ENCODE data around the gene CRYBB1. TPM values are rescaled to one million over a fixed set of nuclear protein-coding genes. Genes with fewer than 3 reads are reported as not detected.

Gene CRYBB1
- 1 to 10 TPM in 2 of 4 donors, not detected in 2; 1.1 to 6.4 TPM for total RNA-seq

DNA sequence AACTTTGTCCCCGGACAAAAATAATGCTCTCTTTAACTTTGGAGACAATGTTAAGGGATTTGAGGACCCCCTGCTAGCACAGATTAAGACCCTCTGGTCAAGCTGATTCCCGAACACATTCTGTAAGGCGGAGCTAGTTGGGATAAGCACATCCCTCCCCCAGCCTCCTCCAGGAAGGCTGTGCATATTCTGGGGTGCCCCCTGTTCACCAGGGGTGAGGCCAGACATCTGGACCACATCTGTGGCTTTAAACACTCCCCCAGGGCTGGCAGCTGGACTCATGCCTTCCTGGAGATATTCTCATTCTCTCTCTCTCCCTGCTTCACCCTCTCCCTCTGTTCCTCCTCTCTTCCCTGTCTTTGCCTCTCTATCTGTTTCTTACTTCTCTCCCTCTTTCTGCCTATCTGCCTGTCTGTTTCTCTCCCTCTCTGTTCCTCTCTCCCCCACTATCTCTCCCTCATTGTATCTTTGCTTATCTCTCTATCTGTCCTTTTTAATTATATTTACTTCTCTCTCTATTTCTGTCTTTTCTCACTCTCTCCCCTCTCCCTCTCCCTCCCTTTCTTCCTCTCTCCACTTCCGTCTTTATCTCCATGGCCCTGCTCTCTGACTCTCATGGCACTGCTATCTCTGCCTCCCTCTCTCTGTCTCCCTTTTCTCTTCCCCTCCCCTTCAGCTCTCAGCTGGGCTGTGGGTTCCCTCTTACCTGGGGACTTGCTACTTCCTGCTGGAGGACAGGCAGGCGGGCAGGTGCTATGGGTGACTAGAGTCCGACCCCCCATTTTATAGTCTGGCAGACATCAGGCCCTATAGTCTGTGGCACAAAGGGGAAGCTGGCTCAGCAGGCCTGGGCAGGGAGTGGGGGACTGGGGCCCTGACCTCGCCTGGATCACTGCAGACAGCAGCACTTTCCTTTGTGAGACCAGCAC, at the start of gene CRYBB1:
Gene CRYBB1, minus strand, starts transcription at position 757 of the 929 bp plus-strand sequence. CDS start 1,708 bp downstream, outside the sequence.
- DNase-seq = peak; percentile 16
- H3K4me3 ChIP-seq = no peak within 1 kb of the TSS
- peaks cover 0 to 2% (median 0%) of the 10 kb centered on the region in 4 donors for H3K4me1 ChIP-seq
- TF ChIP-seq POLR2AphosphoS5 (IDR thresholded peaks at IDR 0.05) (no peak), POLR2A (IDR thresholded peaks at IDR 0.05) (no peak), EP300 (IDR thresholded peaks at IDR 0.05; ENCODE audit: low read depth) (no peak)
- TF ChIP-seq, protein P1, sequence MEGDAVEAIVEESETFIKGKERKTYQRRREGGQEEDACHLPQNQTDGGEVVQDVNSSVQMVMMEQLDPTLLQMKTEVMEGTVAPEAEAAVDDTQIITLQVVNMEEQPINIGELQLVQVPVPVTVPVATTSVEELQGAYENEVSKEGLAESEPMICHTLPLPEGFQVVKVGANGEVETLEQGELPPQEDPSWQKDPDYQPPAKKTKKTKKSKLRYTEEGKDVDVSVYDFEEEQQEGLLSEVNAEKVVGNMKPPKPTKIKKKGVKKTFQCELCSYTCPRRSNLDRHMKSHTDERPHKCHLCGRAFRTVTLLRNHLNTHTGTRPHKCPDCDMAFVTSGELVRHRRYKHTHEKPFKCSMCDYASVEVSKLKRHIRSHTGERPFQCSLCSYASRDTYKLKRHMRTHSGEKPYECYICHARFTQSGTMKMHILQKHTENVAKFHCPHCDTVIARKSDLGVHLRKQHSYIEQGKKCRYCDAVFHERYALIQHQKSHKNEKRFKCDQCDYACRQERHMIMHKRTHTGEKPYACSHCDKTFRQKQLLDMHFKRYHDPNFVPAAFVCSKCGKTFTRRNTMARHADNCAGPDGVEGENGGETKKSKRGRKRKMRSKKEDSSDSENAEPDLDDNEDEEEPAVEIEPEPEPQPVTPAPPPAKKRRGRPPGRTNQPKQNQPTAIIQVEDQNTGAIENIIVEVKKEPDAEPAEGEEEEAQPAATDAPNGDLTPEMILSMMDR (IDR thresholded peaks at IDR 0.05) = no peak
- no peaks in the 10 kb centered on the region for H3K36me3 ChIP-seq
- in situ Hi-C loops (cut with MboI; ENCODE audit: low pct_ligation_motif_present in 1 of 4, low pct_unique_long_range_greater_than_20kb in 1 of 4, low sequenced_read_pairs in 3 of 4) (no loop called here), intact Hi-C loops (cut with DNase I; ENCODE audit: low total_unique reads) (no loop called here)
- H3K9me3 ChIP-seq = no peaks in the 10 kb centered on the region
- peak within 1 kb of the TSS in 1 of 4 donors; percentile 43 for H3K27ac ChIP-seq
- 56 to 68% methylated on average over 2 to 7 of the region's 7 CpGs for WGBS, 2 donors (ENCODE audit: low coverage in 1 of 2)
- peaks cover 4% of the 10 kb centered on the region for H3K27me3 ChIP-seq

DNA sequence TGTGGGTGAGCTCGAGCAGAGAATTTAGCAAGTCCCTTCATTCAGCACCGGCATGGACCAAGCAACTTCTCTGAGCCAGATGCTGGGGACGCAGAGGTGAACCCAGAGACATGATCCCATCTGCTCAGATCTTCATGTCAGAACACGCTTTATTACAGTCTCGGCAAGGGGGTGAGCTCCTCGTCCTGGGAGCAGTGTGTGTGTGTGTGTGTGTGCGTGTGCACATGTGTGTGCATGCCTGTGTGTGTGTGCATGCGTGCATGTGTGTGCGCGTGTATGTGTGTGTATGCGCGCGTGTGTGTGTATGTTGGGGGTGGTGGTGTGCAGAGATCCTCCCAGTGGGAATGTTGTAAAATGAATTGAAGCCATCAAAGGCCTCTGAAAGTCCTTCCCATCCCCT, 49.3 kb upstream of the CRYBB1 start:
- Histone ChIP-seq H3K4me1 (peaks cover 0 to 10% (median 3%) of the 10 kb centered on the region in 4 donors), H3K27ac (no peak overlapping the region), H3K9me3 (no peaks in the 10 kb centered on the region), H3K4me3 (no peak overlapping the region), H3K27me3 (peaks cover 15% of the 10 kb centered on the region), H3K36me3 (no peaks in the 10 kb centered on the region)
- no peak for TF ChIP-seq EP300 (IDR thresholded peaks at IDR 0.05; ENCODE audit: low read depth)
- no peak for TF ChIP-seq POLR2A (IDR thresholded peaks at IDR 0.05)
- TF ChIP-seq POLR2AphosphoS5 (IDR thresholded peaks at IDR 0.05) = no peak
- TF ChIP-seq, protein P1 (IDR thresholded peaks at IDR 0.05) = no peak
- no peak for DNase-seq
- intact Hi-C loops (cut with DNase I; ENCODE audit: low total_unique reads) = no loop called here
- in situ Hi-C loops (cut with MboI; ENCODE audit: low pct_ligation_motif_present in 1 of 4, low pct_unique_long_range_greater_than_20kb in 1 of 4, low sequenced_read_pairs in 3 of 4) = no loop called here
- WGBS, 2 donors (ENCODE audit: low coverage in 1 of 2) = 76% methylated on average over 13 of the region's 13 CpGs; no CpG with 5 or more reads in 1 of the 2 donors

DNA sequence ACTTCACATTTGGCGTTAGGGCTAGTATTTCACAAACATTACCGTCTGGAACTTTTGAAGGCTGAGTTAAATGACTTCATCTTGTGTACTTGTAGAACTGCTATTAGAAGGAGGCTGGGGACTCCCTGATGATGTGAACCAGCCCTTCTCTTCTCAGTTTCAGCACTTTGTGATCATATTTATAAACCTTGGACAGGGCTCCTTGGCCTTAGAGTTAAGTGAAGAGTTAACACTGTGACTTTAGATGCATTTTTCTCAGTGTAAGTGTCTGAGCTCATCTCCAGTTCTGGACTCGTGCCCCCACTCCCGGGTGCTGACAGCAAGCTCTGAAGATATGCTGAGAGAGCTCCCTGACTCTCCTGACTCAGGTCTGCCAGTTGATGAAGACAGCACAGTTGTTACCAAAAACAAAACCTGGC, 48.0 kb upstream of the CRYBB1 start:
- Histone ChIP-seq H3K36me3 (no peaks in the 10 kb centered on the region), H3K27me3 (peaks cover 15% of the 10 kb centered on the region), H3K27ac (no peak overlapping the region), H3K9me3 (no peaks in the 10 kb centered on the region), H3K4me1 (peaks cover 0 to 5% (median 0%) of the 10 kb centered on the region in 4 donors), H3K4me3 (no peak overlapping the region)
- 25 to 45% methylated on average over 2 to 4 of the region's 4 CpGs for WGBS, 2 donors (ENCODE audit: low coverage in 1 of 2)
- in situ Hi-C loops (cut with MboI; ENCODE audit: low pct_ligation_motif_present in 1 of 4, low pct_unique_long_range_greater_than_20kb in 1 of 4, low sequenced_read_pairs in 3 of 4) = no loop called here
- no peak for DNase-seq
- intact Hi-C loops (cut with DNase I; ENCODE audit: low total_unique reads) = no loop called here
- TF ChIP-seq POLR2A (IDR thresholded peaks at IDR 0.05) = no peak
- no peak for TF ChIP-seq POLR2AphosphoS5 (IDR thresholded peaks at IDR 0.05)
- TF ChIP-seq, protein P1 (IDR thresholded peaks at IDR 0.05) = no peak
- TF ChIP-seq EP300 (IDR thresholded peaks at IDR 0.05; ENCODE audit: low read depth) = no peak

DNA sequence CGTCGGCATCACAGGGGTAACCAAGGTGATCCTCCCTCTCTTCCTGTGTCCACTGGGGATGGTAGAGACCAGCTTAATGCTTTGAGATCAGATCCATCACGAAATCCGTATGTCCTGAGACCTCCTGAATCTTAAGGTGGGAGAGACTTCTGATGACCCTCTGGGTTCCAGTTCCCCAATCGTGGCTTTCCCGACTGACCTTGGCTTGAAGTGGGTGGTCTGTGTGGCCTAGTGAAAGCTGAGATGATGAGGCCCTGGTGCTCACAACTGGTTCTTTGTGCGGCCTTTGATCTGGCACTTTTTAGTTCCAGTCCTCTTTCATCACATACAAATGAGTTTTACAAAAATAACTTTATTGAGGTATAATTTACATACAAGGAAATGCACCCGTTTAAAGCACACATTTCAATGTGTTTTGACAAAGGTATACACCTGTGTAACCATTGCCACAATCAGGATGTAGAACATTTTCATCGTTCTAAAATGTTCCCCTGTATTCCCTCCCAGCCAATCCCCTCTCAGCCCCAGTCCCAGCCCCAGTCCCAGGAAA, 45.6 kb upstream of the CRYBB1 start:
- no peak for DNase-seq
- Histone ChIP-seq H3K27ac (peak overlapping the region in 1 of 4 donors; percentile 29), H3K9me3 (no peaks in the 10 kb centered on the region), H3K4me1 (peaks cover 6 to 14% (median 7%) of the 10 kb centered on the region in 4 donors), H3K36me3 (no peaks in the 10 kb centered on the region), H3K27me3 (peaks cover 28% of the 10 kb centered on the region), H3K4me3 (no peak overlapping the region)
- no peak for TF ChIP-seq POLR2AphosphoS5 (IDR thresholded peaks at IDR 0.05)
- TF ChIP-seq, protein P1 (IDR thresholded peaks at IDR 0.05) = no peak
- TF ChIP-seq EP300 (IDR thresholded peaks at IDR 0.05; ENCODE audit: low read depth) = no peak
- TF ChIP-seq POLR2A (IDR thresholded peaks at IDR 0.05) = no peak
- in situ Hi-C loops (cut with MboI; ENCODE audit: low pct_ligation_motif_present in 1 of 4, low pct_unique_long_range_greater_than_20kb in 1 of 4, low sequenced_read_pairs in 3 of 4) (no loop called here), intact Hi-C loops (cut with DNase I; ENCODE audit: low total_unique reads) (no loop called here)
- WGBS, 2 donors (ENCODE audit: low coverage in 1 of 2) = 61 to 62% methylated on average over 4 to 9 of the region's 9 CpGs

Measured in transverse colon (tissue), 4 donors.